HuH-7.5 (cell line): Measurements from ENCODE around the gene FLYWCH1.

Experiments
- DNase-seq: peaks from one replicate; pipeline ENCODE4 v3.0.0; 2011; ENCODE audit warnings: low spot score

FLYWCH1 gene

GRCh38 chr16:2969545-2970521 is 58.1 kb downstream of the FLYWCH1 start:
- DNase-seq = peak; percentile 82

- no peak for DNase-seq
These were observed 58.8 kb downstream of the FLYWCH1 start for GRCh38 chr16:2970563-2970962.

- no peak for DNase-seq
These were observed 59.6 kb downstream of the FLYWCH1 start for GRCh38 chr16:2971134-2971984.

GRCh38 chr16:2971985-2972784 is 60.5 kb downstream of the FLYWCH1 start:
- DNase-seq = no peak

GRCh38 chr16:2973093-2973492 is 61.4 kb downstream of the FLYWCH1 start:
- no peak for DNase-seq

GRCh38 chr16:2973605-2974318 is 62.0 kb downstream of the FLYWCH1 start:
- DNase-seq = no peak

GRCh38 chr16:2974319-2975056 is 62.8 kb downstream of the FLYWCH1 start:
- no peak for DNase-seq

- no peak for DNase-seq
These were observed 63.5 kb downstream of the FLYWCH1 start for GRCh38 chr16:2975161-2975795.

GRCh38 chr16:2976201-2976600 is 64.5 kb downstream of the FLYWCH1 start:
- no peak for DNase-seq

- no peak for DNase-seq
These were observed 64.9 kb downstream of the FLYWCH1 start for GRCh38 chr16:2976673-2977072.

GRCh38 chr16:2977440-2977839 is 65.7 kb downstream of the FLYWCH1 start:
- DNase-seq = no peak

GRCh38 chr16:2979669-2980226 is 68.0 kb downstream of the FLYWCH1 start:
- DNase-seq = peak; percentile 60

- peak; percentile 99 for DNase-seq
These were observed 68.8 kb downstream of the FLYWCH1 start, which contains the start of gene PKMYT1 for GRCh38 chr16:2980227-2981176. TSS of gene PKMYT1 (minus strand) at chr16:2980446. CDS start at chr16:2979657, 789 bp downstream.

GRCh38 chr16:2981177-2981898 is 69.6 kb downstream of the FLYWCH1 start:
- no peak for DNase-seq

- no peak for DNase-seq
These were observed 70.1 kb downstream of the FLYWCH1 start for GRCh38 chr16:2981899-2982250.

GRCh38 chr16:2982402-2982801 is 70.7 kb downstream of the FLYWCH1 start:
- DNase-seq = no peak

- peak; percentile 94 for DNase-seq
These were observed 72.0 kb downstream of the FLYWCH1 start for GRCh38 chr16:2983706-2984136.

GRCh38 chr16:2985462-2985861 is 73.7 kb downstream of the FLYWCH1 start:
- DNase-seq = no peak
